Measurements from ENCODE around the gene GPN2. TPM values are rescaled to one million over a fixed set of nuclear protein-coding genes. Genes with fewer than 3 reads are reported as not detected.
A peak's percentile ranks its signal among the peaks of the same experiment; 100 is the strongest.
"Not testable (repeated sequence)": the region's sequence is repeated elsewhere in the genome, so short reads cannot be mapped to it uniquely, and the experiment has no call there.

The GPN2 gene
- total RNA-seq, 2 donors from 2014 or later, result 29.1 to 41.9 TPM

- H3K27ac Mint-ChIP-seq, result no peak overlapping the region
- no peak for DNase-seq
Observed at GRCh38 chr1:26887125-26887524, 3.0 kb downstream of the GPN2 start.

GRCh38 chr1:26882696-26883463 is 7.2 kb downstream of the GPN2 start:
- DNase-seq (no peak), ATAC-seq (no peak)
- H3K4me3 Mint-ChIP-seq, result no peak overlapping the region
- H3K27ac Mint-ChIP-seq, result no peak overlapping the region
- H3K9me3 ChIP-seq (ENCODE audit: control insufficient read depth, low read length, poor library complexity, severe bottlenecking), result no peaks in the 10 kb centered on the region
- H3K27me3 Mint-ChIP-seq, result no peaks in the 10 kb centered on the region
- peaks cover 16% of the 10 kb centered on the region for H3K4me1 Mint-ChIP-seq
- peaks cover 14% of the 10 kb centered on the region for H3K36me3 Mint-ChIP-seq (ENCODE audit: low read depth)

More at GRCh38 chr1:26887125-26887524, 3.0 kb downstream of the GPN2 start:
- H3K9me3 ChIP-seq (ENCODE audit: control insufficient read depth, low read length, poor library complexity, severe bottlenecking), result no peaks in the 10 kb centered on the region
- Mint-ChIP-seq H3K27me3 (no peaks in the 10 kb centered on the region), H3K4me3 (no peak overlapping the region), H3K36me3 (ENCODE audit: low read depth) (peaks cover 16% of the 10 kb centered on the region), H3K4me1 (peaks cover 28% of the 10 kb centered on the region)
- ATAC-seq, result no peak

- not testable (repeated sequence) for H3K9me3 ChIP-seq (ENCODE audit: control insufficient read depth, low read length, poor library complexity, severe bottlenecking); H3K4me3 Mint-ChIP-seq; ATAC-seq; H3K27ac Mint-ChIP-seq; H3K27me3 Mint-ChIP-seq; DNase-seq
- Mint-ChIP-seq H3K4me1 (peaks cover 13% of the 10 kb centered on the region), H3K36me3 (ENCODE audit: low read depth) (peaks cover 14% of the 10 kb centered on the region)
Observed at GRCh38 chr1:26881611-26882010, 8.5 kb downstream of the GPN2 start.

GRCh38 chr1:26879793-26880192 is 10.3 kb downstream of the GPN2 start:
- no peaks in the 10 kb centered on the region for H3K9me3 ChIP-seq (ENCODE audit: control insufficient read depth, low read length, poor library complexity, severe bottlenecking)
- Mint-ChIP-seq H3K4me1 (peaks cover 10% of the 10 kb centered on the region), H3K27me3 (no peaks in the 10 kb centered on the region), H3K36me3 (ENCODE audit: low read depth) (peaks cover 12% of the 10 kb centered on the region), H3K4me3 (no peak overlapping the region), H3K27ac (no peak overlapping the region)
- no peak for ATAC-seq
- DNase-seq, result no peak

GRCh38 chr1:26877326-26877725 is 12.8 kb downstream of the GPN2 start:
- no peak for ATAC-seq

GRCh38 chr1:26874896-26875295 is 15.2 kb downstream of the GPN2 start:
- H3K9me3 ChIP-seq (ENCODE audit: control insufficient read depth, low read length, poor library complexity, severe bottlenecking), result no peaks in the 10 kb centered on the region
- Mint-ChIP-seq H3K4me1 (no peaks in the 10 kb centered on the region), H3K27ac (peak overlapping the region; percentile 24), H3K4me3 (no peak overlapping the region), H3K27me3 (no peaks in the 10 kb centered on the region), H3K36me3 (ENCODE audit: low read depth) (no peaks in the 10 kb centered on the region)
- no peak for DNase-seq
- ATAC-seq, result no peak

More at GRCh38 chr1:26877326-26877725, 12.8 kb downstream of the GPN2 start:
- Mint-ChIP-seq H3K4me3 (no peak overlapping the region), H3K36me3 (ENCODE audit: low read depth) (peaks cover 2% of the 10 kb centered on the region), H3K4me1 (no peaks in the 10 kb centered on the region), H3K27ac (peak overlapping the region; percentile 29), H3K27me3 (no peaks in the 10 kb centered on the region)
- no peaks in the 10 kb centered on the region for H3K9me3 ChIP-seq (ENCODE audit: control insufficient read depth, low read length, poor library complexity, severe bottlenecking)
- no peak for DNase-seq

- H3K4me3 Mint-ChIP-seq; H3K4me1 Mint-ChIP-seq; H3K27ac Mint-ChIP-seq; H3K36me3 Mint-ChIP-seq (ENCODE audit: low read depth); DNase-seq; ATAC-seq; H3K9me3 ChIP-seq (ENCODE audit: control insufficient read depth, low read length, poor library complexity, severe bottlenecking); H3K27me3 Mint-ChIP-seq: not testable (repeated sequence)
Observed at GRCh38 chr1:26873097-26873496, 17.0 kb downstream of the GPN2 start.

GRCh38 chr1:26864610-26865480 is 25.2 kb downstream of the GPN2 start:
- Mint-ChIP-seq H3K27ac (peak overlapping the region; percentile 93), H3K4me3 (peak overlapping the region; percentile 97)
- peak; percentile 96 for ATAC-seq

GRCh38 chr1:26863685-26864077 is 26.4 kb downstream of the GPN2 start:
- Mint-ChIP-seq H3K27me3 (no peaks in the 10 kb centered on the region), H3K36me3 (ENCODE audit: low read depth) (no peaks in the 10 kb centered on the region), H3K4me1 (peaks cover 23% of the 10 kb centered on the region), H3K27ac (peak overlapping the region; percentile 93), H3K4me3 (peak overlapping the region; percentile 97)
- ATAC-seq (no peak), DNase-seq (no peak)
- H3K9me3 ChIP-seq (ENCODE audit: control insufficient read depth, low read length, poor library complexity, severe bottlenecking), result no peaks in the 10 kb centered on the region

More at GRCh38 chr1:26864610-26865480, 25.2 kb downstream of the GPN2 start:
- H3K9me3 ChIP-seq (ENCODE audit: control insufficient read depth, low read length, poor library complexity, severe bottlenecking), result no peaks in the 10 kb centered on the region
- DNase-seq, result peak; percentile 92 to 94 (median 93)
- Mint-ChIP-seq H3K4me1 (peaks cover 23% of the 10 kb centered on the region), H3K27me3 (no peaks in the 10 kb centered on the region), H3K36me3 (ENCODE audit: low read depth) (no peaks in the 10 kb centered on the region)

- peak within 1 kb of the TSS; percentile 93 for H3K27ac Mint-ChIP-seq
Observed at GRCh38 chr1:26862781-26863684, 27.1 kb downstream of the GPN2 start, which contains the start of gene SFN. Gene SFN (plus strand): TSS chr1:26863149. CDS start chr1:26863213, 64 bp downstream.

GRCh38 chr1:26861889-26862378 is 28.1 kb downstream of the GPN2 start:
- ATAC-seq, result no peak
- H3K27ac Mint-ChIP-seq, result peak overlapping the region; percentile 74

More at GRCh38 chr1:26862781-26863684, 27.1 kb downstream of the GPN2 start, which contains the start of gene SFN:
- no peak for ATAC-seq
- no peaks in the 10 kb centered on the region for H3K36me3 Mint-ChIP-seq (ENCODE audit: low read depth)
- H3K27me3 Mint-ChIP-seq, result no peaks in the 10 kb centered on the region
- H3K9me3 ChIP-seq (ENCODE audit: control insufficient read depth, low read length, poor library complexity, severe bottlenecking), result no peaks in the 10 kb centered on the region
- peak in 2 of 3 donors; percentile 28 to 48 for DNase-seq
- peak within 1 kb of the TSS; percentile 97 for H3K4me3 Mint-ChIP-seq
- H3K4me1 Mint-ChIP-seq, result peaks cover 23% of the 10 kb centered on the region

GRCh38 chr1:26861286-26861701 is 28.8 kb downstream of the GPN2 start:
- H3K27ac Mint-ChIP-seq, result peak overlapping the region; percentile 6
- no peak for ATAC-seq
- H3K27me3 Mint-ChIP-seq, result no peaks in the 10 kb centered on the region

More at GRCh38 chr1:26861889-26862378, 28.1 kb downstream of the GPN2 start:
- no peaks in the 10 kb centered on the region for H3K36me3 Mint-ChIP-seq (ENCODE audit: low read depth)
- peaks cover 25% of the 10 kb centered on the region for H3K4me1 Mint-ChIP-seq
- no peak for DNase-seq
- no peak overlapping the region for H3K4me3 Mint-ChIP-seq
- H3K27me3 Mint-ChIP-seq, result no peaks in the 10 kb centered on the region
- no peaks in the 10 kb centered on the region for H3K9me3 ChIP-seq (ENCODE audit: control insufficient read depth, low read length, poor library complexity, severe bottlenecking)

More at GRCh38 chr1:26861286-26861701, 28.8 kb downstream of the GPN2 start:
- peaks cover 25% of the 10 kb centered on the region for H3K4me1 Mint-ChIP-seq
- DNase-seq, result no peak
- no peaks in the 10 kb centered on the region for H3K36me3 Mint-ChIP-seq (ENCODE audit: low read depth)
- H3K9me3 ChIP-seq (ENCODE audit: control insufficient read depth, low read length, poor library complexity, severe bottlenecking), result no peaks in the 10 kb centered on the region
- H3K4me3 Mint-ChIP-seq, result no peak overlapping the region
